MM.1S (cell line): ENCODE measurements around the gene DGLUCY.

Experiments used
- CTCF ChIP-seq: fragments of 300-600 bp; sonication (generic); IDR thresholded peaks from 2 replicates; pipeline ENCODE4 v1.5.1; 2016; ENCODE audit warnings: antibody characterized with exemption, low read length, mixed read lengths
- EZH2phosphoT487 ChIP-seq: fragments of 300-600 bp; sonication (generic); IDR thresholded peaks from 2 replicates; pipeline ENCODE4 v1.6.1; 2018; ENCODE audit warnings: antibody characterized with exemption, low read length

GRCh38 chr14:91159182-91159581, 45.3 kb downstream of the DGLUCY start:
- TF ChIP-seq CTCF = no peak
- TF ChIP-seq EZH2phosphoT487 = no peak
